ENCODE measurements around the gene FRMD6. TPM values are rescaled to one million over a fixed set of nuclear protein-coding genes. Genes with fewer than 3 reads are reported as not detected.

The FRMD6 gene
- total and polyA plus RNA-seq, 2 experiments from 2014 or later, result 5.4 to 18.7 TPM

- no peak for TF ChIP-seq ETS1 (IDR thresholded peaks at IDR 0.05)
- TF ChIP-seq REST (IDR thresholded peaks at IDR 0.05; ENCODE audit: unreplicated experiment), result no peak
- no peak for TF ChIP-seq EZH2 (IDR thresholded peaks at IDR 0.05; ENCODE audit: low read depth, unreplicated experiment)
Observed at GRCh38 chr14:51707327-51707726, 55.6 kb downstream of the FRMD6 start (continued).

- DNase-seq (ENCODE audit: low spot score), result no peak
- Histone ChIP-seq H2AFZ (no peak overlapping the region), H3K4me1 (ENCODE audit: insufficient read depth) (peaks cover 15% of the 10 kb centered on the region; the same call in 1 of the 2 replicates), H3K4me3 (no peak overlapping the region), H3K9me2 (ENCODE audit: insufficient read depth) (no peaks in the 10 kb centered on the region), H3K36me3 (ENCODE audit: insufficient read depth) (no peaks in the 10 kb centered on the region), H3K4me2 (no peak overlapping the region), H3K27ac (ENCODE audit: low read depth) (no peak overlapping the region), H4K20me1 (replicated peaks; ENCODE audit: insufficient read depth) (no peaks in the 10 kb centered on the region), H3K79me2 (replicated peaks; ENCODE audit: insufficient read depth) (no peaks in the 10 kb centered on the region), H3F3A (replicated peaks; ENCODE audit: low read depth) (no peaks in the 10 kb centered on the region), H3K27me3 (ENCODE audit: insufficient read depth) (no peaks in the 10 kb centered on the region)
- no peaks in the 10 kb centered on the region; the same call in 2 of the 3 replicates for H3K36me3 Mint-ChIP-seq (ENCODE audit: low read depth)
- no peak overlapping the region for H3K4me3 Mint-ChIP-seq
- no peak overlapping the region for H3K27ac Mint-ChIP-seq
- no peaks in the 10 kb centered on the region for H3K9me3 Mint-ChIP-seq
- peaks cover 4% of the 10 kb centered on the region for H3K27me3 Mint-ChIP-seq (ENCODE audit: insufficient read depth, low read depth, poor library complexity)
- H3K4me1 Mint-ChIP-seq, result peaks cover 14% of the 10 kb centered on the region
- ATAC-seq, result no peak
- no peak for TF ChIP-seq POLR2AphosphoS5 (IDR thresholded peaks at IDR 0.05; ENCODE audit: low read depth)
- TF ChIP-seq CTCF (conservative IDR thresholded peaks at IDR 0.05; ENCODE audit: low read depth in 2 of 2), result no peak
- no peak for TF ChIP-seq CREB1 (CRISPR knock-in tag; IDR thresholded peaks at IDR 0.05; ENCODE audit: low read depth)
- no peak for TF ChIP-seq STAT1 (IDR thresholded peaks at IDR 0.05; ENCODE audit: unreplicated experiment)
- no peak for TF ChIP-seq ETS1 (IDR thresholded peaks at IDR 0.05)
- no peak for TF ChIP-seq EZH2 (IDR thresholded peaks at IDR 0.05; ENCODE audit: low read depth, unreplicated experiment)
- no peak for TF ChIP-seq NANOG (IDR thresholded peaks at IDR 0.05; ENCODE audit: borderline replicate concordance)
- TF ChIP-seq ZNF462 (CRISPR knock-in tag; IDR thresholded peaks at IDR 0.05), result no peak
Observed at GRCh38 chr14:51711505-51711904, 59.8 kb downstream of the FRMD6 start.
